GM12878 (cell line): Measurements from ENCODE around the gene PIK3C3. TPM values are rescaled to one million over a fixed set of nuclear protein-coding genes. Genes with fewer than 3 reads are reported as not detected.

Experiments
- ATAC-seq: fragments of 200-7000 bp; cut with Tn5 transposase; 3 replicates; pipeline ENCODE4 v1.9.1; 2020; ENCODE audit warnings: mild to moderate bottlenecking, moderate library complexity
- BruUV-seq: library from RNA; stranded (reverse); fragments of 400-500 nt; replicated peaks from 2 replicates; lab custom pipeline; 2021; lab: Mats Ljungman, UMichigan
- CTCF ChIA-PET: fragments of 300-600 bp; sonication (Branson Sonifier 250); formaldehyde crosslinking; extraction: SDS; loops from one replicate; lab custom pipeline; 2021; ENCODE audit warnings: inconsistent platforms; lab: Yijun Ruan, JAX
- POLR2A ChIA-PET: fragments of 350-600 bp; formaldehyde crosslinking; extraction: SDS; loops from one replicate; lab custom pipeline; 2021; ENCODE audit warnings: inconsistent platforms; lab: Charles Lee
- RAD21 ChIA-PET: fragments of 300-600 bp; sonication (Branson Sonifier 250); formaldehyde crosslinking; loops from one replicate; lab custom pipeline; 2023; ENCODE audit warnings: antibody characterized with exemption; ENCODE audit not compliant: unreplicated experiment; lab: Charles Lee
- SMC1A ChIA-PET: fragments of 300-600 bp; sonication (Branson Sonifier 250); formaldehyde crosslinking; loops from one replicate; lab custom pipeline; 2023; ENCODE audit not compliant: unreplicated experiment, uncharacterized antibody; lab: Charles Lee
- DNase-seq: peaks from one replicate; pipeline ENCODE4 v3.0.0-alpha.2; 2011; ENCODE audit warnings: low read depth, low spot score
- FAIRE-seq: peaks from 3 replicates; lab custom pipeline; 2011; peaks lifted over from hg19 to GRCh38; lab: Jason Lieb, UNC
- H2AFZ ChIP-seq: 2 replicates; pipeline ENCODE4 v1.6.0; 2011; ENCODE audit warnings: low read depth, low read length, control low read depth; ENCODE audit not compliant: control insufficient read depth
- H3K27ac ChIP-seq: 2 replicates; pipeline ENCODE4 v1.5.1; 2011; ENCODE audit warnings: control low read depth; ENCODE audit not compliant: control insufficient read depth, insufficient read depth
- H3K27me3 ChIP-seq, 2 experiments: replicated peaks in 1 of 2; 2 replicates each; pipeline versions ENCODE4 v1.6.0 to v1.6.1; 2011; ENCODE audit warnings: low read length in 1 of 2; ENCODE audit not compliant: control insufficient read depth in 2 of 2, insufficient read depth in 2 of 2
- H3K36me3 ChIP-seq, 2 experiments: 2 replicates each; pipeline ENCODE4 v1.5.1; 2011; ENCODE audit warnings: low read length in 1 of 2; ENCODE audit not compliant: control insufficient read depth in 2 of 2, insufficient read depth in 2 of 2
- H3K4me1 ChIP-seq: 2 replicates; pipeline ENCODE4 v1.6.1; 2011; ENCODE audit warnings: mild to moderate bottlenecking, low read length, moderate library complexity, mixed read lengths; ENCODE audit not compliant: control insufficient read depth, insufficient read depth
- H3K4me2 ChIP-seq: 2 replicates; pipeline ENCODE4 v1.6.0; 2011; ENCODE audit warnings: control low read depth; ENCODE audit not compliant: control insufficient read depth, insufficient read depth
- H3K4me3 ChIP-seq: fragments of 200-600 bp; sonication (generic); 2 replicates; pipeline ENCODE4 v1.5.1; 2016
- H3K79me2 ChIP-seq: 2 replicates; pipeline ENCODE4 v1.6.0; 2011; ENCODE audit warnings: low read length; ENCODE audit not compliant: control insufficient read depth, insufficient read depth
- H3K9ac ChIP-seq: 2 replicates; pipeline ENCODE4 v1.8.0; 2011; ENCODE audit warnings: low read length, control low read depth, mixed read lengths; ENCODE audit not compliant: control insufficient read depth, insufficient read depth
- H3K9me3 ChIP-seq: replicated peaks from 3 replicates; pipeline ENCODE4 v1.5.1; 2011; ENCODE audit warnings: mild to moderate bottlenecking, low read length; ENCODE audit not compliant: control insufficient read depth, insufficient read depth
- H4K20me1 ChIP-seq: 2 replicates; pipeline ENCODE4 v1.6.0; 2011; ENCODE audit not compliant: control insufficient read depth, insufficient read depth
- CTCF ChIP-seq, 3 experiments: IDR thresholded peaks in 2 of 3; conservative IDR thresholded peaks in 1 of 3; 2 replicates each; pipeline ENCODE4 v1.5.1; 2011; ENCODE audit warnings: low read depth in 3 of 3, low read length in 3 of 3, mild to moderate bottlenecking in 3 of 3, control low read depth in 2 of 3, moderate library complexity in 2 of 3, inconsistent platforms in 1 of 3, mixed read lengths in 1 of 3; ENCODE audit not compliant: control insufficient read depth in 2 of 3, insufficient read depth in 1 of 3; ENCODE audit errors: extremely low read depth in 1 of 3
- ESRRA ChIP-seq: IDR thresholded peaks from 2 replicates; pipeline ENCODE4 v1.6.1; 2012; ENCODE audit warnings: mild to moderate bottlenecking, low read length, improper control_type of control experiment
- NFYA ChIP-seq: IDR thresholded peaks from 2 replicates; pipeline ENCODE4 v1.6.1; 2011; ENCODE audit warnings: low read depth, mild to moderate bottlenecking, low read length, improper control_type of control experiment, borderline replicate concordance
- RELB ChIP-seq: fragments of 450-650 bp; IDR thresholded peaks from 2 replicates; pipeline ENCODE4 v1.6.1; 2017; ENCODE audit warnings: low read depth, mild to moderate bottlenecking, moderate library complexity
- WGBS: methylation state at CpG from one replicate; pipeline ENCODE4 v1.1.6; 2016; ENCODE audit warnings: low lambda C conversion rate; ENCODE audit not compliant: insufficient replicate concordance, insufficient coverage; ENCODE audit errors: missing lambda C conversion rate; 5-methylcytosine and 5-hydroxymethylcytosine counted together
- in situ Hi-C: fragments of 300-500 bp; cut with MboI; formaldehyde crosslinking; loops from 9 replicates; pipeline ENCODE4 v1.14.3; 2018; ENCODE audit warnings: mixed read lengths
- intact Hi-C: fragments of 100-400 bp; cut with micrococcal nuclease; formaldehyde crosslinking; loops from one replicate; pipeline ENCODE4 v1.14.2; 2022; ENCODE audit not compliant: unreplicated experiment
- polyA plus RNA-seq, 11 experiments: library from polyadenylated mRNA; depleted of rRNA in 4 of 11; unstranded in 6 of 11; stranded (reverse) in 5 of 11; fragments of >200 nt; fragmentation: Nextera tagmentation in 4 of 11; fragmentation: Illumina TruSeq in 1 of 11; extraction: Ambion mirVana in 4 of 11; extraction: Trizol in 1 of 11; gene quantifications; 1 replicate in 1 of 11; 2 replicates in 10 of 11; pipeline versions ENCODE4 v1.2.1 to v1.2.3, GENCODE V29; 2011 to 2016; ENCODE audit warnings: inconsistent platforms in 2 of 11, missing spikeins in 2 of 11, low read depth in 1 of 11
- total RNA-seq, 4 experiments: library from RNA; depleted of rRNA in 3 of 4; stranded (reverse); fragments of >200 nt in 3 of 4; fragmentation: Illumina TruSeq in 1 of 4; extraction: Trizol in 1 of 4; gene quantifications; 2 replicates each; pipeline versions ENCODE4 v1.2.1 to v1.2.3, GENCODE V29; 2013 to 2021

PIK3C3 gene
- total and polyA plus RNA-seq, 10 of the 15 experiments (the other 5 are each of a cell fraction or from before 2014, with no cell fraction given), result 14.4 to 131 (median 32.4) TPM

GRCh38 chr18:42029092-42029491 is 74.1 kb downstream of the PIK3C3 start (continued):
- no peak for TF ChIP-seq RELB
- TF ChIP-seq, all 136 proteins: peak for 0

- no peak overlapping the region for H3K4me2 ChIP-seq
- H3K36me3 ChIP-seq, result peaks cover 0 to 30% of the 10 kb centered on the region in 2 experiments; a peak in 3 of 4 replicates
- no TSS peak for BruUV-seq
- no peak overlapping the region for H3K9ac ChIP-seq
- ATAC-seq (0 out of 3 replicates have a peak, but pooled peaks have one; percentile 14), FAIRE-seq (no peak), DNase-seq (no peak)
- SMC1A ChIA-PET, result interaction anchor here (0.5 to 1.6 kb wide), 2 partner anchors 23 to 59 kb away, joined by 3 read pairs; no protein-coding TSS in a partner anchor
- H3K9me3 ChIP-seq, result no peaks in the 10 kb centered on the region
- peaks cover 13% of the 10 kb centered on the region; the same call in 1 of the 2 replicates for H3K4me1 ChIP-seq
- CTCF ChIA-PET, result interaction anchor here (0.7 to 9.8 kb wide), 6 partner anchors 9 to 82 kb away, joined by 3 to 98 read pairs (median 4); no protein-coding TSS in a partner anchor
- TF ChIP-seq ESRRA (no peak), CTCF (IDR thresholded peaks at IDR 0.05 in 2 of 3, conservative IDR thresholded peaks at IDR 0.05 in 1 of 3; ENCODE audit: control insufficient read depth in 2 of 3, extremely low read depth in 1 of 3, insufficient read depth in 1 of 3, low read depth in 3 of 3, low read length in 3 of 3) (peak; percentile 36 to 50 (median 39); a peak in 4 of 6 replicates), NFYA (no peak)
- H4K20me1 ChIP-seq, result no peaks in the 10 kb centered on the region
- WGBS, result 94% methylated on average over 3 of the region's 3 CpGs
- H2AFZ ChIP-seq, result no peak overlapping the region
- in situ Hi-C loops (no loop called here), intact Hi-C loops (no loop called here)
- POLR2A ChIA-PET, result no interaction called here
- no peak overlapping the region for H3K27ac ChIP-seq
- no peaks in the 10 kb centered on the region for H3K27me3 ChIP-seq
- RAD21 ChIA-PET, result no interaction called here
- H3K79me2 ChIP-seq, result no peaks in the 10 kb centered on the region; the same call in 1 of the 2 replicates
- no peak overlapping the region for H3K4me3 ChIP-seq
Observed at GRCh38 chr18:42030586-42031182, 75.7 kb downstream of the PIK3C3 start.
